ENCODE results near the gene ZNF277.

The ZNF277 gene, protein sequence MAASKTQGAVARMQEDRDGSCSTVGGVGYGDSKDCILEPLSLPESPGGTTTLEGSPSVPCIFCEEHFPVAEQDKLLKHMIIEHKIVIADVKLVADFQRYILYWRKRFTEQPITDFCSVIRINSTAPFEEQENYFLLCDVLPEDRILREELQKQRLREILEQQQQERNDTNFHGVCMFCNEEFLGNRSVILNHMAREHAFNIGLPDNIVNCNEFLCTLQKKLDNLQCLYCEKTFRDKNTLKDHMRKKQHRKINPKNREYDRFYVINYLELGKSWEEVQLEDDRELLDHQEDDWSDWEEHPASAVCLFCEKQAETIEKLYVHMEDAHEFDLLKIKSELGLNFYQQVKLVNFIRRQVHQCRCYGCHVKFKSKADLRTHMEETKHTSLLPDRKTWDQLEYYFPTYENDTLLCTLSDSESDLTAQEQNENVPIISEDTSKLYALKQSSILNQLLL

DNA sequence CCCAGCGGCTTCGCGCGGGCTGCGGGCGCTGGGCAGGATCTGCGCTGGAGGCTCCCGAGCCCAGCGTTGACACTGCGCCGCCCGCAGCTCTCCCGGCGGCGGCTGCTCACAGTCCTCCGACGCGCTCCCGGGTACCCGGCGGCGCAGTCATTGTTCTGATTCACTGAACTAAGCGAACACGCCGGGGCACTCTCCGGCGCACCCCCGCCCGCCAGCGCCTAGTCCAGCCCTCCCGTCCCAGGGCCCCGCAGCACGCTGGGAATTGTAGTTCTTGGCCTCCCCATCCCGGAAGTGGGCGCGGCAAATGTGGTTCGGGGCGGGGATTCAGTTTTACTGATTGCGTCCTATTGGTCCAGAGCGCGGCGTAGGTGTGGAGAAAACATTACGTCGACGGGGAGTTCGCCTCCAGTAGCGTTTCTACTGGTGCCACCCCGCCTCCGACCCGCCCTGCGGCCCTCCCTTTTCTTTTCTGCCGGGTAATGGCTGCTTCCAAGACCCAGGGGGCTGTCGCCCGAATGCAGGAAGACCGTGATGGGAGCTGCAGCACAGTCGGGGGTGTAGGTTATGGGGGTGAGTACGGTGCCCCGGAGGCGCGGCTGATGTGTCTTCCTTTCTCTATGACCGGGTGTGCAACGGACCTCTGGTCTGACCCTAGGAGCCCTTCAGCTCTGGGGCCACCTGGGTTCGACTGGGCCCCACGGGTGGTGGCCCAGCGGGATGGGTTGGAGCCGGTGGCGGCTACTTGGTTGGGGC lies at the start of gene ZNF277, which contains the start of gene DOCK4:
Gene ZNF277, plus strand, starts transcription at position 458 of the 753 bp plus-strand sequence. Its CDS starts 22 bp downstream, at position 480.
Gene DOCK4, minus strand, starts transcription at position 162 of the 753 bp plus-strand sequence. CDS start 261 bp downstream, outside the sequence.
- DNase-seq = peak; percentile 95 to 99

DNA sequence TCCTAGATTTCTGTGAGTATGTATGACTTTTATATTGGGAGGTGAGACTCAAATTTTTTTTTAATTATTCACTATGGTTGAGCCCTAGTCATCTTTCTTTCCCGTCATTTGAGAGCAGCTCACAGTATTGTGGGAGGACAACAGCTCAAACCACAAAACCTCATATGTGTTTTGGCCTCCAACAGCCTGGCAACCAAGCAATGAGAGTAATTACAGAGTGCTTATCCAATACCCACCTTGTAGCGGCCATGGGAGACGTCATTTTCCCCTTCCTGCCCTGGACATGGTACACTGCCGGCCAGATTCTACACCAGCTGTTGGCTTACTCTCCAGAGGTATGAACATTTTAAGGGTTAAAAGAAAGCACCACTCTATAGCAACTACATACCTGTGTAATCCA lies 49.4 kb upstream of the ZNF277 start:
- peak in 1 of 2 donors; percentile 21 for DNase-seq

DNA sequence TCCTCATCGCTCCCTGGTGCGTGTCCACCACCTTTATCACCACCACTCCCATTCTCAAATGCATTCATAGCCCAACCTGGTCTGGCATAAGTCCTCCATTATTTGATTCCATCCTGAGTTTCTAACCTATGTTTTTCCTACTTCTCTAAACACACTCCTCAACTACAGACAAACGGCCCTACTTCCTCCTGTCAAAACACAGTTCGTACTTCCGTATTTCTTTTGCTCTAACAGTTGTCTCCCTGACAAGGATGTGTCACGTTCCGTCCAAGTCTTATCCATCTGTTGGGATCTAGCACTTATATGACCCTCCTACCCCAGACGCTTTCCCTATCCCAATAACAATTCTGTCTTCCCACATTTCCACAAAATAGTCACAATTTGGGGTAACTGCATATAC lies 47.1 kb upstream of the ZNF277 start:
- DNase-seq = peak in 1 of 2 donors; percentile 75

DNA sequence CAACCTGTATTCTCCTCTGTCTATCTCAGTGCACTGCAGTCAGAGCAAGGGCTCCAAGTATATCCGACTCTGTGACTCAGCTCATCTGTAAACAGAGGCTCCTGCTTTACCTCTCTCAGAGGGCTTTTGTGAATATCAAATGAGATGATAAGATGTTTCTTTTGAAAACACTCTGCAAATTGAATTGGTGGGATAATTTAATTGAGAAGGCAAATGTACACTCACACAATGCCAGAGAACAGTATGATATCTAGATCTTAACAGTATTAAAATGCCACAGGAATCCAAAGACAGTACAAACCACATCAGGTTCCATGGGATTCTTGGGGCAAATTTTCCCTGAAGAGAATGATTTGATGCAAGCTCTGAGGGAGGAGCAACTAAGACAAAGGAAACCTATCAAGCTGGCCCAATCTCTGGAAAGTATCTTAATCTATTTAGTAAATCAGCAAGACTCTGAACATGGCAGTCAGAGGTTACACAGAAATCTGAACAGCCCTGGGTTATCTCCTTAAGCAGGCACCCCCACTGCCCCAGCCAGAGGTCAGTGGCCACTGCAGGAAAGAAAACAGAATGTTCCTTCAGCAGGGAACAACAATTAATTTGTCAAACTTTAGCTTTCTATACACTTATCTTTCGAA lies 46.2 kb upstream of the ZNF277 start:
- DNase-seq = no peak

DNA sequence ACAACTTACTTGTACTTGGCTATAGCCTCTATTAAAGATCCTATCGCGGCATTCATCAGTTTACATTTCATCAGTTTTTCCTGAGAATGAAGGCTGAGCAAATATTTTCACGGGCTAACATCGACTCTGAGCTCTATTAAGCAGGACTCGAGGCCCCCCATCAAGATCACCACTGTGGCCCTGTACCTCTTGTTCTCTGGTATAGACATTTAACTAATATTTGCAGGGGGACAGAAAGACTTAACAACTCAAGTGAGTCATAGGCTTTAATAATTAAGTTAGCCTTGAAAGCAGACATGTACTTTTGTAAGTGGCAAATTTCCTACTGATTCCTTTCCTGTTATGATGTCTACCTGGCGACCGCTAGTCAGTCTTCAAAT lies 45.7 kb upstream of the ZNF277 start:
- no peak for DNase-seq

DNA sequence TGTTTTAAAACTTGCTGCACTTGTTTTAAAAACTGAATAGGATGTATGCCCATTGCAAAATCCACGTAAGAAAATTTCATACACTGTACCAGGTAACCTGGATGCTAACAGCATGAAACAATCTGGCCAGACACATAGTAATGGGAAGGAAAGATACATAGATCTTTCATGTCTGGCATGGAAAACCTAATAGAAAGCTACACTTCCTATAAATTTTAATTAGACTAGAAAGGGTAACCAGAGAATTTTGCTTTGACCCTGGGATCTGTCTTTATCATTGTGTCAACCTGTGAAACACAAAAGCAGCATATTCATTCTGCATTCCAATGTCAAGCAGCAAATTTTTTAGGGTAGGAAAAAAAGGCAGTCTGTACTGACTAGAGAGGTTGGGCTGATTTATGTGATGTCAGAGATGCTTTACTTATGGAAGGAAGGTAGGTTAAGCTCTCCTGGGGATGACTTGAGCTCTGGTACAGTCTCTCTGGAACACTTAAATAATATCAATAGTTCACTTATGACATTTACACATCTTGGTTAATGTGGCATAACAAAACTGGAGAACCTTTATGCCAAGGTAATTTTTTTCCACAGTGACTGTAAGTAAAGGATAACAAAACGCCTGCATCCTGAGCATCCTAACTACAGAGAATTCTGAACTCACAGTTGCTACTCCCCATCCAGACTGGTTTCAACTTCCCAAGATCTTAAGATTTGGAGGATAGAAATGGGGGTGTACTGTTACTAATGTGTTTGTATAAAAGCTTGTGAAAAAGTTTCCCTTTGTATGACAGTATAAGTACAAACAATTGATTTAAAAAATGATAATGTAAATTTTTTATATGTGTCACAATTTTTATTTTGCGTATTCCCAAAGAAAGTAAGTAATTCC lies 45.0 kb upstream of the ZNF277 start:
- DNase-seq = no peak

DNA sequence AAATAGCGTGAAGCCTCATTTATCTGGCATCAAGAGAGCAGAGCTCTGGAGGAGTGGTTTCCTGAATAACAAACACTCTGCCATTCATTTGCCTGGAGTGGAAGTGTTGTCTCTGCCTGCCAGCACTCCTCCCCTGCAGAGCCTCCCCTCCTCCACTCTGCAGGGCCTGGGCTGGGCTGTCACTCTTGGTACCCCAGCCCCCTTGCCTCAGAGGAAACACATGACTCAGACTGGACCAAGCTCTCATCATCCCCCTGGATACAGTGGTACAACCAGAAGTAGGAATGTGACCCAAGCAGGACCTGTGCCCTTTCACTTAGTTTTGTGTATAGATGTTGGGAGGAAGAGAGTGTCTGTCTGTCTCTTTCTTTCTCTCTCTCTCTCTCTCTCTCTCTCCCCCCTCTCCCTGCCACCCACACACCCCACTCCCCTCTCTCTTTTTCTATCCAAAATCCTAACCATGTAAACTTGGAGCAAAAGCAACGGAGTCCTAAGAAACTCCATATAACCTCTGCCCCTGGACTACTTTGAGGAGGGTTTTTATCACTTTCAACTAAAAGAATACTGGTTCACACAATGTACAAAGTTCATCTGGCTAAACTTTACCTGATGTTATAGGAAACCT lies 44.2 kb upstream of the ZNF277 start:
- no peak for DNase-seq

DNA sequence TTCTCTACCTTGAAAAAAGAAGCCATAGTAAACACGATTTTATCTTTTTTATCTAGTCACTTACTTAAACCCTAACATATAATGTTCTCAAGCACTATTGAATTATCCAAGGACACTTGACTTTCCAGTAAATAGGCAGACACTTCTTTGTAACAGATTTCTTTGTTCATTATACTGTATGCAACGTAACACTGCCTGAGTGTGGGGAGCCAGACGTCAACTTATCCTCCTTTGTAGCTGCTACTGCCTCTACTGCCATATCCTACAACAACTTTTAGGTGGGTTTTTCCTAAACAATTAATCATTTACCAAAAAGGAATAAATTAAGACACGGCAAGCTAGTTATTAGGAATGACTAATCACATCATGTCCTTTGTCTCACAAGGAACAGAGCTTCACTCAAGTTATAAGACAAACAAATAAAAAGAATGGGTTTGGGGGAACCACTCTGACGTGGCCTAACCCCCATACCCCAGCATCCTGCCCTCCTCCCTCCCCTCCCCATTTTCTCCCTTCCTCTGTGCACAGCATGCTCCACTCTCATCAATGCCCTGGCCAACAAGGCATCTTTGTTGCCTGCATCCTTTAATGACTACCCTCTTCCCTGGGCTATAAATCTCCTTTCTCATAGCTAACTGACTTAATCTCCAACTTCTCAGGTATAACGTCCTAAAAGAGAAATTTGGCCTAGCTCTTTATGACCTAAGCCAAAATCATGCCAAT lies 43.5 kb upstream of the ZNF277 start:
- no peak for DNase-seq

DNA sequence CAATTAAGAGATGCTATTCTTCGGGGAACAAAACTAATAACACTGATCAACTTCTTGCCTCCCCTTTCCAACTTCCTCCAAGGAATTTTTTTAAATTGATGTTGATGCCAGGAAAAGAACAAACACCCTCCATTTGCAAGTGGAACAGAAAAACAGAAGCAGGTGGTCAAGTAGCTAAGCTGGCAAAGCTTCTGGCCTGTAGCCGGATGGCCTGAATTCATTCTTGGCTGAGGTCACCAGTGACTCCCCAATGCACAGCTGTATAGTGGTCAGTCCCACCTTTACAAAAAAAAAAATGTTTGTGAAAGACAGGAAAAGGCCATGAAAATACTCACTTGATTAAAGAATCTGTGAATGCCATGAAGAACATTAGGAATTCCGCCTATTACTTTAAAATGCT lies 39.3 kb upstream of the ZNF277 start:
- no peak for DNase-seq

DNA sequence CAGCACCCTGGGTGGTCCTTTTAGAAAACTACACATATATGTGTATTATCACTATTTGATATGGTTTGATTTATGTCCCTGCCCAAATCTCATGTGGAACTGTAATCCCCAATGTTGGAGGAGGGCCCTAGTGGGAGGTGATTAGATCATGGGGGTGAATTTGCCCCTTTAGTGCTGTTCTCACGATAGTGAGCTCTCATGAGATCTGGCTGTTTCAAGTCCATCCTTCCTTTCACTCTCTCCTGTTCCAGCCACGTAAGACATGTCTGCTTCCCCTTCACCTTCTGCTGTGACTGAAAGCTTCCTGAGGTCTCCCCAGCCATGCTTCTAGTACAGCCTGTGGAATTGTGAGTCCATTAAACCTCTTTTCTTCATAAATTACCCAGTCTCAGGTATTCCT lies 37.6 kb upstream of the ZNF277 start:
- DNase-seq = no peak

DNA sequence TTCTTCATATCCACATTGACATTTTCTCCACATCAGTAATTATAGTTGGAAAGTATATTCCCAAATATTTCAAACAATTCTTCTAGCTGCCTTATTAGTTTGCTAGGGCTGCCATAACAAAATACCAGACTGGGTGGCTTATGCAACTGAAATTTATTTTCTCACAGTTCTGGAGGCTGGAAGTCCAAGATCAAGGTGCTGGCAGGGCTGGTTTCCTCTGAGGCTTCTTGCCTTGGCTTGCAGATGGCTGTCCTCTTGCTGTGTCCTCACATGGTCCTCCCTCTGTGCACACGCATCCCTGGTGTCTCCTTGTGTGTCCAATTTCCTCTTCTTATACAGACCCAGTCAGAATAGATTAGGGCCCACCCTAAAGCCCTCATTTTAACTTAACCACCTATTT lies 34.8 kb upstream of the ZNF277 start:
- DNase-seq = no peak

DNA sequence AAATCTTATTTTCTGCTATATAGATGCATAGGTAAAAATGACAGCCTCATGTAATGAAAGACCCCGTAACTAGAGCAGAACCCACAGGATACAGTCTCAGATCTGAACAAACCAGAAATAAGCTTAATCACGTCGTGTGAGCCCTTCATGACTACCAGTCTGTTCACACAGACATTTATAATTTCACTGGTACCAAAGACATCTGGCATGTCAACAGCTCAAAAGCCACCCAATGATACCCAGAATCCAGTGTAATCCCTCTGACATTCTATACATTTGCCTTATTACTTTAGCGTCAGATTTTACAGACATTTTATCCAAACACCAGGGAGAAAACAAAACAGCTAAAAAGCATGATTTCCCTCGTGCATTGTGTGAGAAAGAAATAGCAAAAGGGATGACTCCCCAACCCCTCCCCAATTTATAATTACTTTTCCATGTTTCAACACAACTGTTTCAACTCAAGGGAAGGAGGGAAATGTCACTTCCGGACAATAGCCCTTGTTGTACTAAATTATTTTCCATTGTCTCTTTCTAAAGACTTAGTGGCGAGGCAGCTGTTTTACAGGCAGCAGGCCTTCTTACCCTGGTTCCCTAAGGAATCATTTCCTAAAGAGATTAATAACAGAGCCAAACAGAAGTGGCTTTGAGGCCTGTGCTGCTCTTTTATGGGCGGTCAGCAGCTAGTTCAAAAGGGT lies 33.5 kb upstream of the ZNF277 start:
- no peak for DNase-seq

DNA sequence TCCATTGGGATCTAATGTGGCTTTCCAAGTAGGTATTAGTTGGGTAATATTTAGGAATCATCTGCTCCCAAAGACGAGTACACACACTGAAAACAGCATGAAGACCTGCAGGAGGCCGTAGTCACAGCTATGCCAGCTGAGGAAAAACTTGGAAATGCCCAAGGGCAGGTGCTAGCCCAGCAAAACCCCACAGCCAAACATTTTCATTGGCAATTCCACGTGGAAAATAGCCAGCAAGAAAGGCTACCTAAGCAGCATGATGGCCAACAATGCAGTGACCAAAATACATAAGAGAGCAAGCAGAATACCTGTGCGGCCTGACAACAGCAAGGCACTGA lies 33.0 kb upstream of the ZNF277 start:
- no peak for DNase-seq

DNA sequence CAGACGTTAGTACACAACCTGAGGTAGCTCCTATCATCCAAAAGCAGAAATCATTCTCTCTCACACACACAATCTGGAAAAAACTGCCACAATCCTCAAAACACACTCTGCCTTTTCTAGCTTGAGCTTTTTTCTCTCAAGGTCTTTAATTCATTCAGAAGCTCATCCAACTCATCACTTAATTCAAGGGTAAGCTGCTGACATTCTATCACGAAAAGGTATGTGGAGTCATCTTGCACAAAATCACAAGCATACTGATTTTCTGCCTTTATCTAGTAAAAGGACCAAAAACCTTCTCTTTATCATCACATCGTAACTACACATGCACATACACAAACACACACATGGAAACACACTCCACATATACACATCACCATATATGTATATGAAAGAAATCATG lies 32.3 kb upstream of the ZNF277 start:
- DNase-seq = no peak

DNA sequence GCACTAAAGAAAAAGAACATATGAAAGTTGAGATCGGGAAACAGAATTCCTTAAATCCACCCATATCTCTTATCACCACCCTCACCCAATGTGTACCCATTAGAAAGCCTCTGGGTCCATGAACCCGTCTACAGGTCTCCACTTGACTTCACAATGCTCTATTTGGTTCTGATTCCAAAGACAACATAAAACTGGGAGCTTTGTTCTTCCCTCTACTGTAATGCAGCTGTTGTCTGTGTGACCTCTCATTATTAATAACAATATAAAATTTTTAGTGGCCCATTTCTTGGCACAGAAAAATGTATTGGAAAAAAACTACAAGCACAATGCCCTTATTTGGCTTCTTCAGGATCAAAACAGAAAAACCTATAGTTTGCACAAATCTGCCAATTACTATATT lies 30.3 kb upstream of the ZNF277 start:
- DNase-seq = no peak

DNA sequence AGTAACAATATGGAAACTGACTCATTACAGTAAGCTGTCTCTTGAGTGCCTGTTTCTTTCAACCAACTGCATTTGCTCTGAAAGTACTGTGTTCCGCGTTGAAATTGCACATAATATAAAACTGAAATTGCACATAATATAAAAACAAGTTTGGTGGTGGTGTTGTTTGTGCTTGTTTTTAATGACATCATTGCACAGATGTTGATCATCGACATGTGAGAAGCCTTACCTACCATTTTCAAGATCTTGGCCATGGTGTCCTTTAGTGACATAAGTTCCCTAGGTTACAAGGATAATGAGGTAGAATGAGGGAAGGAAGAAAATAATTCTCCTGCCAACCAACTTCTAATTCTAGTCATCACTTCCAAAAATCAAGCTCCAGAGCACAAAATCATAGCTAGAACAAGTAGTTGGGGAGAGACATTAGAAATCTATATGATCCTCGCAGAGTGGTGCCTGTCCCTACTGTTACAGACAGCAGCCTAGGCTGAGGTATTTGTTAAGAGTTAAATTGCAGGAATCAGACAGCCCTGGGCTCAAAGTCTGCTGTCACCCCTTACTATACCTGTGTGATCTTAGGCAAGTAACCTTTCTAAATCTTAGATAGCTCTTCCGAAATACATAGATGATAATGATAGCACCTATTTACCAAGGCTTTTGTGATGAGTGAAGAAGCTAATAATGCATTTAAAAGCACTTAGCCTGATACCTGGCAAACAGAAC lies 29.6 kb upstream of the ZNF277 start:
- DNase-seq = no peak

DNA sequence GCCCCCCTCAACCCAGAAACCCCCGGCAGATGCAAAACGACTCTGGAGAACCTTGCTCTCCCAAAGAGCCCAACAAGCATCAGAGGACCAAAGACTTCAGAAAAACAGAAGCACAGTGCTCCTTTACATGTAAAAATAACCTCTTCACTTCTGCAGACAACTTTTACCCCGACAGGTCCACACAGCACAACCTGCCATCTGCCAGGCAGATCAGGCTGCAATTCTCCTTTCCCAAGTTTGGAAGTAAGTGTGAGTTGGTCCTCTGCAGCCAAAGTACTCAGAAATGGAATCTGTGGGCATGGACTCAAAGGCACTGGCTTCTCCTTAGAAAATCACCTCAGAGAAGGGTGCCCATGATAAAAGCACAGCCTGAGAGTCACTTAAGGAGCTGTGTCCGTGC lies 26.3 kb upstream of the ZNF277 start:
- DNase-seq = no peak

DNA sequence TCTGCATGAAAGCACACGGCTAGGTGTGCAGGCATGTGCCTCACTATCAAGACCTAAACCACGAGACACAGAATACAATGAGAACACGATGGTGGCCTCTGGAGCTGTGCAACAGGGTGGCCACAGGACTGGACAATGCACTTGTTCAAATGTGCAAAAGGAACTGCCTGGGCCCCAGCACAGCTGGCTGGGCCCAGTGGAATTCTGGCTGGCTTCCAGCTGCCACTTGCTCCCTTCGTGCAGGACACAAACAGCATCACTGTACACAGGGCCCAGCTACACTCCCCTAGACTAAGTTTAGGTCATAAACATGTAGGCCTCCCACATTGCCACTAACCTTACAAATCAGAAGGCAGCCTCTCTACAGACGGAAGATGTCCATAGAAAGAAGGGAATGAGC lies 23.7 kb upstream of the ZNF277 start:
- no peak for DNase-seq

DNA sequence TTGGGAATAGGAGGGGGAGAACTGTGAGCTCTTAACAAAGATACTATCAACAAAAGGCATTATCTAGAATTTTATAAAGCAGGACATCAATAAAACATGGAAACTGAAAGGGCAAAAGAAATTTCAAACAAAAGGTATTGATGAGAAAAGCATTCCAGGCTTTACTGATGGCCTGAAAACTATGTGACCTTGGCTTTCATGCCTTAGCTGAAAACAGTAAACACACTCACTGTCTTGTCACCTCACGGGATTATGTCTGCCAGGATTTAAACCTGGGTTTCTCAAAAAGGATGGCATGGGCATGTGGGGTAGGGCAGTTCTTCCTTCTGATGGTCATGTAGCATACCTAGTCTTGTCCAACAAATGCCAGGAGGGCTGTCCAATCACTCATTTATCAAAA lies 23.2 kb upstream of the ZNF277 start:
- DNase-seq = no peak

DNA sequence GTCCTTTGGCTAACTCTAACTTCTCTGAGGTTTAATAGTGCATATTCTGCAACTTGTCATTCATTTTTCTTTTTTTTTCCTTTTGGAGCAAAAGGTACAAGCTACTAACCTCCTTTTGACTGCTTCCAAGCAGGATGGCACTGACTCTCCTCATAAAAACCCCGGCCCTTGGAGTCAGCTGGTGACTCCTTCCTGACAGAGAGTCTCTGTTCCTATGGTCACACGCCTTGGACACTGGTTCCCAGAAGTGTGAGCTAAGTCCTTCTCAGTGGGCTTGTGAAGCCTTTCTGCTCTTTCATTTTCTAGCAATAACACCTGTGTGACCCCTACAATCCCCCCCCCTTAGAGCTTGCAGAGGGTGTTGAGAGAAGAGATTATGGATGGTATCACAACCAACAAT lies 22.0 kb upstream of the ZNF277 start:
- DNase-seq = no peak

All from bone marrow (tissue), 2 donors.